Testis (tissue), 3 donors: Measurements from ENCODE around the gene SBNO2. TPM values are rescaled to one million over a fixed set of nuclear protein-coding genes. Genes with fewer than 3 reads are reported as not detected.

Source experiments
- DNase-seq: peaks from one replicate; pipeline ENCODE4 v3.0.0-alpha.2; 2019
- H3K27ac ChIP-seq, 2 donors: fragments of 200-600 bp; sonication (generic); one replicate each; pipeline ENCODE4 v1.5.1; 2019
- H3K27me3 ChIP-seq: fragments of 200-600 bp; sonication (generic); one replicate; pipeline ENCODE4 v1.5.1; 2019
- H3K36me3 ChIP-seq: fragments of 200-600 bp; sonication (generic); one replicate; pipeline ENCODE4 v1.5.1; 2017; ENCODE audit warnings: low read depth; ENCODE audit errors: missing control alignments
- H3K4me1 ChIP-seq: fragments of 200-600 bp; sonication (generic); one replicate; pipeline ENCODE4 v1.5.1; 2019
- H3K4me3 ChIP-seq, 2 donors: fragments of 200-600 bp; sonication (generic); one replicate each; pipeline ENCODE4 v1.5.1; 2017 to 2019
- H3K9me3 ChIP-seq: fragments of 200-600 bp; sonication (generic); one replicate; pipeline ENCODE4 v1.5.1; 2017
- POLR2A ChIP-seq: fragments of 450-650 bp; IDR thresholded peaks from one replicate; pipeline ENCODE4 v1.6.1; 2017; ENCODE audit warnings: antibody characterized with exemption, mild to moderate bottlenecking, moderate library complexity
- WGBS, 2 donors: methylation state at CpG; one replicate each; pipeline ENCODE4 v1.1.5; 2018; 5-methylcytosine and 5-hydroxymethylcytosine counted together
- intact Hi-C: fragments of 100-400 bp; cut with DNase I; formaldehyde crosslinking; loops from one replicate; pipeline ENCODE4 v1.15.1; 2023; ENCODE audit warnings: low total_unique reads
- polyA plus RNA-seq: library from polyadenylated mRNA; stranded (reverse); fragments of 350-450 nt; fragmentation: Illumina TruSeq; extraction: RNeasy Lipid Tissue Mini Kit (QIAGEN cat#74804); gene quantifications from one replicate; pipeline ENCODE4 v1.2.3, GENCODE V29; 2014; ENCODE audit warnings: low read depth, low replicate concordance; ENCODE audit not compliant: insufficient read depth
- total RNA-seq, 2 donors: library from RNA; depleted of rRNA; stranded (reverse); fragments of >200 nt; gene quantifications; one replicate each; pipeline ENCODE4 v1.2.3, GENCODE V29; 2016
- TF ChIP-seq, protein P1 (sequence below), 3 experiments: fragments of 450-650 bp in 2 of 3; fragments of 200-600 bp in 1 of 3; sonication (generic) in 1 of 3; IDR thresholded peaks; one replicate each; pipeline ENCODE4 v1.5.1; 2016 to 2019; ENCODE audit warnings: antibody characterized with exemption in 3 of 3, mild to moderate bottlenecking in 2 of 3, moderate library complexity in 1 of 3

Gene SBNO2
- total and polyA plus RNA-seq, 3 donors from 2014 or later = 34.3 to 65.0 (median 58.9) TPM

GRCh38 chr19:1163283-1163933 is 10.7 kb downstream of the SBNO2 start:
- no peak for DNase-seq
- Histone ChIP-seq H3K27me3 (no peaks in the 10 kb centered on the region), H3K4me3 (no peak overlapping the region), H3K4me1 (peaks cover 36% of the 10 kb centered on the region), H3K36me3 (no peaks in the 10 kb centered on the region), H3K27ac (no peak overlapping the region), H3K9me3 (no peaks in the 10 kb centered on the region)
- WGBS, 2 donors = 81 to 90% methylated on average over 22 to 41 of the region's 41 CpGs
- TF ChIP-seq, protein P1, sequence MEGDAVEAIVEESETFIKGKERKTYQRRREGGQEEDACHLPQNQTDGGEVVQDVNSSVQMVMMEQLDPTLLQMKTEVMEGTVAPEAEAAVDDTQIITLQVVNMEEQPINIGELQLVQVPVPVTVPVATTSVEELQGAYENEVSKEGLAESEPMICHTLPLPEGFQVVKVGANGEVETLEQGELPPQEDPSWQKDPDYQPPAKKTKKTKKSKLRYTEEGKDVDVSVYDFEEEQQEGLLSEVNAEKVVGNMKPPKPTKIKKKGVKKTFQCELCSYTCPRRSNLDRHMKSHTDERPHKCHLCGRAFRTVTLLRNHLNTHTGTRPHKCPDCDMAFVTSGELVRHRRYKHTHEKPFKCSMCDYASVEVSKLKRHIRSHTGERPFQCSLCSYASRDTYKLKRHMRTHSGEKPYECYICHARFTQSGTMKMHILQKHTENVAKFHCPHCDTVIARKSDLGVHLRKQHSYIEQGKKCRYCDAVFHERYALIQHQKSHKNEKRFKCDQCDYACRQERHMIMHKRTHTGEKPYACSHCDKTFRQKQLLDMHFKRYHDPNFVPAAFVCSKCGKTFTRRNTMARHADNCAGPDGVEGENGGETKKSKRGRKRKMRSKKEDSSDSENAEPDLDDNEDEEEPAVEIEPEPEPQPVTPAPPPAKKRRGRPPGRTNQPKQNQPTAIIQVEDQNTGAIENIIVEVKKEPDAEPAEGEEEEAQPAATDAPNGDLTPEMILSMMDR (IDR thresholded peaks at IDR 0.05) = no peak
- no peak for TF ChIP-seq POLR2A
- intact Hi-C loops = no loop called here

- WGBS, 2 donors = 81% methylated on average over 13 to 26 of the region's 26 CpGs
- H3K4me3 ChIP-seq = no peak overlapping the region
- intact Hi-C loops = no loop called here
- H3K27ac ChIP-seq = no peak overlapping the region
- TF ChIP-seq POLR2A = no peak
- TF ChIP-seq, protein P1 (IDR thresholded peaks at IDR 0.05) = no peak
- no peaks in the 10 kb centered on the region for H3K36me3 ChIP-seq
- peaks cover 29% of the 10 kb centered on the region for H3K4me1 ChIP-seq
- H3K9me3 ChIP-seq = no peaks in the 10 kb centered on the region
- no peak for DNase-seq
- H3K27me3 ChIP-seq = no peaks in the 10 kb centered on the region
These were observed 11.4 kb downstream of the SBNO2 start for GRCh38 chr19:1162404-1163282.

- 58 to 61% methylated on average over 6 to 13 of the region's 18 CpGs for WGBS, 2 donors
- no peaks in the 10 kb centered on the region for H3K36me3 ChIP-seq
- TF ChIP-seq, protein P1 (IDR thresholded peaks at IDR 0.05) = no peak
- no peak for TF ChIP-seq POLR2A
- intact Hi-C loops = no loop called here
- H3K4me3 ChIP-seq = no peak overlapping the region
- H3K27me3 ChIP-seq = no peaks in the 10 kb centered on the region
- no peaks in the 10 kb centered on the region for H3K9me3 ChIP-seq
- peaks cover 20% of the 10 kb centered on the region for H3K4me1 ChIP-seq
- no peak overlapping the region for H3K27ac ChIP-seq
- DNase-seq = no peak
These were observed 12.4 kb downstream of the SBNO2 start for GRCh38 chr19:1161716-1162115.

- no peaks in the 10 kb centered on the region for H3K9me3 ChIP-seq
- intact Hi-C loops = no loop called here
- H3K27ac ChIP-seq = no peak overlapping the region
- no peaks in the 10 kb centered on the region for H3K27me3 ChIP-seq
- no peak for DNase-seq
- H3K4me3 ChIP-seq = no peak overlapping the region
- WGBS, 2 donors = 93% methylated on average over 19 to 29 of the region's 31 CpGs
- no peak for TF ChIP-seq POLR2A
- TF ChIP-seq, protein P1 (IDR thresholded peaks at IDR 0.05) = no peak
- H3K4me1 ChIP-seq = peaks cover 19% of the 10 kb centered on the region
- no peaks in the 10 kb centered on the region for H3K36me3 ChIP-seq
These were observed 14.0 kb downstream of the SBNO2 start for GRCh38 chr19:1159864-1160595.
